GM12878 (cell line): ENCODE data around the gene DCAF8.

Experiments used
- EZH2 ChIP-seq: IDR thresholded peaks from 2 replicates; pipeline ENCODE4 v1.6.1; 2012; ENCODE audit warnings: low read depth, mild to moderate bottlenecking, control low read depth, inconsistent platforms, low read length, borderline replicate concordance; ENCODE audit not compliant: control insufficient read depth
- TF ChIP-seq, protein P1 (sequence below): IDR thresholded peaks from 2 replicates; pipeline ENCODE4 v1.6.1; 2011; ENCODE audit warnings: low read depth, mild to moderate bottlenecking, low read length, moderate library complexity, borderline replicate concordance; ENCODE audit errors: extremely low read depth
- TF ChIP-seq, protein P2 (sequence below): IDR thresholded peaks from 2 replicates; pipeline ENCODE4 v1.6.1; 2011; ENCODE audit warnings: borderline replicate concordance, low read depth, mild to moderate bottlenecking, moderate library complexity, mixed read lengths, low read length; ENCODE audit not compliant: insufficient read depth; ENCODE audit errors: extremely low read length

DNA sequence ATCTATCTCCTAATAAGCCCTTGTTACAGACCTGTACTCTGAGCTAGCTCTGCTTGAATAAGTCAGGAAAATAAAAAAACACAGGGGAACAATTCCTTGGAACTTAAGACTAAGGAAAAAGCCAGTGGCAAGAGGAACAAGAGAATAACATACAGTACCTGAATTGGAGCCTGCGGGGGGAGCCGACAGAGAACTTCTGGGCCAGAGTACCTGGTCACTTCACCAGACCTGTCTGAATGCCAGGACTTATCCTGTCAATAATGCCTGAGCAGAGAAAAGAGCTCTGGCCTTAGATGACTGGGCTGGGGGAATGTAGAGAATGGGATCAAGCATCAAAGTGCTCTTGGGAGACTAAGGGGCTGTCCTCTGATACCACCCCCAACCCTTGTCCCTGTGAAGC is 42.0 kb downstream of the DCAF8 start:
- TF ChIP-seq, protein P1, sequence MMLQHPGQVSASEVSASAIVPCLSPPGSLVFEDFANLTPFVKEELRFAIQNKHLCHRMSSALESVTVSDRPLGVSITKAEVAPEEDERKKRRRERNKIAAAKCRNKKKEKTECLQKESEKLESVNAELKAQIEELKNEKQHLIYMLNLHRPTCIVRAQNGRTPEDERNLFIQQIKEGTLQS = no peak
- TF ChIP-seq, protein P2, sequence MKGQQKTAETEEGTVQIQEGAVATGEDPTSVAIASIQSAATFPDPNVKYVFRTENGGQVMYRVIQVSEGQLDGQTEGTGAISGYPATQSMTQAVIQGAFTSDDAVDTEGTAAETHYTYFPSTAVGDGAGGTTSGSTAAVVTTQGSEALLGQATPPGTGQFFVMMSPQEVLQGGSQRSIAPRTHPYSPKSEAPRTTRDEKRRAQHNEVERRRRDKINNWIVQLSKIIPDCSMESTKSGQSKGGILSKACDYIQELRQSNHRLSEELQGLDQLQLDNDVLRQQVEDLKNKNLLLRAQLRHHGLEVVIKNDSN = no peak
- no peak for TF ChIP-seq EZH2
